HG03354 (cell line): ENCODE measurements around the gene ZNF423.

Experiments
- ATAC-seq: cut with Tn5 transposase; IDR thresholded peaks from one replicate; pipeline ENCODE4 v1.9.1; 2021; ENCODE audit warnings: mild to moderate bottlenecking; ENCODE audit not compliant: unreplicated experiment, poor library complexity, severe bottlenecking

ZNF423 gene

DNA sequence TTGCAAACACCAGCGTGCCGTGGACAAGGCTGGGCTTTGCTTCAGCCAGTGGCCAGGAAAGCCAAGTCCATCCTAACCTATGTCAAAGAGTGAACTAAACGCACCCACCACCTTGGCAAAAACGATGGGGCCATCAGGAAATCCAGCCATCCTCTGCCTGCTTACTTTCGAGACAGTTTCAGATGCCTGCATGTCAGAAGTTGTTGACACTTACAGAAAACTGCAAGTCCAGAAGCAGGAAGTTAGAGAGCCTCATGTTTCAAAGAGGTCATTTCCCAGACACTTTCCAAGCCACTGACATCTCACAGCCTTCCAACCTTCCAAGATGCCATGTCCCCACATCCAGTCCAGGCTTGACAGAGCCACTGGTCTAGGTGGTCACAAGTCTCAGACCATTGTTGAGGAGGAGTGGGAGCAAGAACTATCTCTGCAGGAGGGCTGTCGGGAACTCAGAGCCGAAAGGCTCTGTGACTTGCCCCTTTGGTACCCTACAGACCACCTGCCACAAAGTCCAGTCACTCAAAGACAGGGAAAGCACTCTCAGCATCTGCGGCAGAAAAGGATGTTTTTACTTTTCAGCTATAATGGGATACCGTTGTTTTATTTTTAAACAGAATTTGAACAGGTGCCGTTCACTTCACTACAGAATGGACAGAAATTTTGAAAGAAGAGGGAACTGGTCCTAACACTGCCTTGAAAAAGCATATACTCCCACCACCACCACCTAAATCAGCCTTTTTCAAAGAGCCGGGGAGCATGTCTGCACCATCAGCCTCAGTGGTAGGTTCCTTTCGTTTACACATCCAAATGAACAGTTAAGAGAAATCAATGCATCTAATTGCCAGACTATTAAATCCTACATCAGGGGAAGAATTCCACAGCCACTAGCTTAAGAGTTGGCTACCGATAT, 5.1 kb downstream of the ZNF423 start:
- ATAC-seq = no peak

DNA sequence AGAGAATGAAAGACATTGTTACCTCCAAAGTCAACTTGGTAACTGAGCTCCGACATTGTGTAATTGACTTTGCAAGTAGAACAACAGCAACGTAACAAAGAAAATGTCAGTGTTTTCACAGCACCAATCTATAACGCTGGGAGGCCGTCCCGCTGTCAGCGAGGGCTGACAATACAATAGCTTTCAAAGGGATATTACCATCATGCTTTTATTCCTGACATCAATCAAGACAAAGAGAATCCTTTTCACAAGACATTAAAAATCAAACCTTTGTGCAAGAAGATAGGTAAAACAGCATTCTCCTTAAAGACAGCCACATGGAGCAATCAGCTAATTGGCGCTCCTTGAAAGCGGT, 6.2 kb downstream of the ZNF423 start:
- no peak for ATAC-seq

DNA sequence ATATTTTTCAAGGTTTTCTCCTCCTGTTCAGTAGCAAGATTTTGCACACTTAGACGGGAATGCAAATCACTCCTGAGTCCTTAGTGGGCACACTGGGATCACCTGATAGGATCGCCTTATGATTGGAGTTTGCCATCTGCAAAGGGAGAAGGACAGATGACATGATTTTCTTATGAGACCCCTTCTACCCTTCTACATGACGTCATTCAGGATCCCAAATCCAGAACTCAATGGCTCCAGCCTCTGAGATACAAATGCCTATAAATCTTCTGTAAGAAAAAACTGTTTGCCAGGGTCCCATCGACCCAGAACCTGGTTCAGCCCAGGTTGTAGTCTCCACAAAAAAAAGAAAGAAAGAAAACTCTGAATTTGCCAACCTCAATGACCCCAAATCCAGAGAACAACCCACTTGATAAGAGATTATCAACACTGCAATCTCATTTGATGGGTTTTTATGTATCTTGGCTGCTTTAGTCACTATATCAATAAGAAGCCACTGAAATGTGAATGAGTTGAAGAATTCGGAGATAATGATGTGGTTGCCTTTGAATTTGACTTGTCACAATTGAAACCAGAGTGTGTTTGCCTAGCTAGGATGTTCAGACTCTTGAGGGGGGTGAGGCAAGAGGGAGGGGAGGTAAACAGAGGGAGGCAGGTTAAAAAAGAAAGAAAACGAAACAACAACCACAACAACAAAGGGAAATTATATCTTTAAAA, 6.7 kb downstream of the ZNF423 start:
- no peak for ATAC-seq

DNA sequence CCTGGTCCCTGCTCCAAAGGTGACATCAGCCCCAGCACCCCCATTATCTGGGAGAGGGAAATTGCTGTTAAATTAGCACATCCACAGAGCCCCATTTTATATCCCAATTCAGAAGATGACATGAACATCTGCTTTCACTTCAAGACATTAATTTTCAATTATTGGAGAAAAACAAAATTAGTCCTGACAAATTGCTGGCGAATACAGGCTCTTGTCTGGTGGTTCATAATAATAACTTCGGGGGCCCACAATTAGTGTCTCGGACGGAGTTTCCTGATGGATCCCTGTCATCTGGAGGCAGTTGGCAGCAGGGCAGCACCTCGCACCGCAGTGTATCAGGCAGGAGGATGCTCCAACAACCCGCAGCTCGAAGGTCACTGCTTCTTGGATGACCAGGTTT, 7.4 kb downstream of the ZNF423 start:
- no peak for ATAC-seq

DNA sequence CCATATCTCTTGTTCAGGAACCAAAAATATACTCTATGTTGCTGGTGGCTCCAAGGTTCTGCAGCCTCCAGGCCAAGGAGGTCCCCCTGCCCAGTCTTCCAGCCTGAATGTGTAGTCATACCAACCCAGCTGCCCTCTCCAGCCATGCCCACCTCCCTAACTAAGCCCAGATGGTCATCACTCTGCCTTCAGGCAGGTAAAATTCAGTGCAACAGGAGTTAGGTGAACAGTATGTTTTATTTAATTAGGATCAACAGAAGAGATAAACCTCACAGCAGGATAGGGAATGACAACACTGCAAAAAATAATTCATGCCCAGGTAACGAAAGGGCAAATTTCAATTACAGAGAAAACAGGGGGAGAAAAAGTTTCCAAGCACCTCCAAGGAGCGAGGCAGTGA, 9.1 kb downstream of the ZNF423 start:
- no peak for ATAC-seq

DNA sequence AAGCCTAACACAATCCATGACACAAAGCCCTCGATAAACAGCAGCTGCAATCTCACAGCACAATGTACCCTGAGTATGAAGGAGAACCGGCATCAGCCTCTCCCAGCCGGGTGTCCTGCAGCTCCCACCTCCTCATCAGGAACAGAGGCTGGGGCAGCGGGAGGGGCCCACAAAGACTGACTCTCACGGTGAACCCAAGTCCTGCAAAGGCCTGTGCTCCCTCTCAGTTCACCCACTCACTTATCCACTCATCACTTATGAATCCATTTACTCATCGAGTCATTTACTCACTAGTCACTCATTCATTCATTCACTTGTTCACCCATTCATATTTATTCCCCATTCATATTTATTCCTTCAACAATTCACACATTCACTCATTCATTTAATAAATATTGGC, 11.6 kb downstream of the ZNF423 start:
- ATAC-seq = no peak

DNA sequence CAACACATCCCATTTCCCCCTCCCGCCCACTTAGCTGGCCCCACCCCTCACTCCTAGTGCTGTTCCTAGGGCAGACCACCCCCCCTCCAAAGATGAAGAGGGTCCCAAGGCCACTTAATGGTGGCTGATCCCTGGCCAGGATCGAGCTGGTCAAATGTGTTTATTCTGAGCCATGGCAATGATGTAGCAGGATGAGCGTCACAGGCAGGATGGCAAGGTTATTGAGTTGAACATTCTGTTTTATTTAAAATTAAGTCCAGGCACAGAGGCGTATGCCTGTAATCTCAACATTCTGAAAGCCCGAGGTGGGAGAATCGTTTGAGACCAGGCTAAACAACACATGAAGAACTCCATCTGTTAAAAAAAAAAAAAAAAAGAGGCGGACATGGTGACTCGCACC, 12.2 kb downstream of the ZNF423 start:
- ATAC-seq = no peak

DNA sequence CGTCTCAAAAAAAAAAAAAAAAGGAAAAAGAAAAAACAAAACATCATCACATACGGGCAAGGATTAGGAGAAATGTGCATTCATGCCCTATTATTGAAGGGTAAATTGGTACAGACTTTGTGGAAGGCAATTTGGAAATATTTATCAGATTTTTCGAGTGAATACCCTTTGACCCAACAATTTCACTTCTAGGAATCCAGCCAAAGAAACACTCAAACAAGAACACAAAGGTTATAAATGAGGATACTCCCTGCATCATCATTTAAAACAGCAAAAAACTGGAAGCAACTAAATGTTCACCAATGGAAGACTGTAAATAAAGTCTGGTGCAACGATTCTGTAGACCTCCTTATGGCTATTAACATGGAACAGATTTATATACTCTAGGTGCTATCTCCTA, 12.9 kb downstream of the ZNF423 start:
- no peak for ATAC-seq

DNA sequence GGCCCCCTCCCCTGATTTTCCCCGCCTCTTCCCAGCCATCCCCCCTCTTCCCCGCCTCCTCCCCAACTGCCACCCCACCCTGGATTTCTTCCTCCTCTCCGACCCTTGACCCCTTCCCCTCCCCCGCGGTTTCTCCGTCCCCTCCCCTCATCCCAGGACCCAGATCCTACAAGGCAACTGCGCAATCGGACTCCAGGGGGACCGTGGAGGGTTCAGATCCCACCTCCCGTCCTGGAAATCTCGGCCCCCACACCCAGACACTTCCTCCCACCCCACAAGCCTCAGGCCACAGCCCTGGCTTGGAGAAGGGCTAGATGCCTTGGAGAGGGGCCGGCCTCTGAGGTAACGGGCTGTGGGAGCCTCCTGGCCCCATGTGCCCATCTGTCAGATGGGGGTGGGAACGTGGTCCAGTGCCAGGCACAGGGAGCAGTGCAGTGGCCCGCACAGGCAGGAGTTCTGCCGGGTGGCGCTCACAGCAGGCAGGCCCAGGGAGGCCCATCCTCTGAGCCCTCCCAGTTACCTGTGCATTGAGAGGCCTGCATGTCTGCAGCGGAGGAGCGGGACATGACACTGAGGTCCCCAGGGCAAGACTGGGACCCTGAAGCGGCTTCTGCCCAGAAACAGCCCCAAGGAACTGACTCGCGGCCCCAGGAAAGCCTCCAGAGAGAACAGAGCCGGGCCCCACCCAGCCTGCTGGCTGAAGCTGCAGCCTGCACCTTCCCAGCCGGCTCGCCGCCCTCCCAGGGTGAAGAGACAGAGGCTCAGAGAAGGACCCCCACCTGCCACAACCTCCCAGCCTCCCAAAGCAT, 16.7 kb downstream of the ZNF423 start:
- ATAC-seq = no peak

DNA sequence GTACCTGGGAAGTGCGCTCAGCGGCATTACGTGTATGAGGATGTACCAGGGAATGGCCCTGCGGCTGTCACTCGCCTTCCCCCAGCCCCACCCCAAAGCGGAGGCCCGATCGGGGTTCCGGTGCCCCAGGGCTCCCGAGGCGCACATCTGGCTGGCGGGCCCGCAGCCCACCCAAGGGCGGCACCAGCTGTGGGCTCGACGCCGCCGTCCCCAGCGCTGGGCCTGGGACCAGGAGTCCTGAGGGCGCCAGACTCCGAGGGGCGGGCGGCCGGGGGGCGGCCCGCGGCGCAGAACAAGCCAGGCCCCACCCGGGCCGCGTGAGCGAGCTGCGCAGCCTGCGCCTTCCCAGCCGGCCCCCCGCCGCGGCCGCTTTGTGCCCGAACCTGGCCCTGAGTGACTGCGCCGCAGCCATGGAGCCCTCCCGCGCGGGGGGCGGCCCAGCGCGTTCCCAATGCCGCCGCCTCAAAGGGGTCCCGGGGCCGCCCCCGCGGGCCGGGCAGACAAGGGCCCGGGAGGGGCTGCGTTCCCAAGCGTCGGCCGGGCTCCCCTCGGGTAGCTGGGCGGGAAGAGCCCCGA, 17.4 kb downstream of the ZNF423 start:
- ATAC-seq = no peak

DNA sequence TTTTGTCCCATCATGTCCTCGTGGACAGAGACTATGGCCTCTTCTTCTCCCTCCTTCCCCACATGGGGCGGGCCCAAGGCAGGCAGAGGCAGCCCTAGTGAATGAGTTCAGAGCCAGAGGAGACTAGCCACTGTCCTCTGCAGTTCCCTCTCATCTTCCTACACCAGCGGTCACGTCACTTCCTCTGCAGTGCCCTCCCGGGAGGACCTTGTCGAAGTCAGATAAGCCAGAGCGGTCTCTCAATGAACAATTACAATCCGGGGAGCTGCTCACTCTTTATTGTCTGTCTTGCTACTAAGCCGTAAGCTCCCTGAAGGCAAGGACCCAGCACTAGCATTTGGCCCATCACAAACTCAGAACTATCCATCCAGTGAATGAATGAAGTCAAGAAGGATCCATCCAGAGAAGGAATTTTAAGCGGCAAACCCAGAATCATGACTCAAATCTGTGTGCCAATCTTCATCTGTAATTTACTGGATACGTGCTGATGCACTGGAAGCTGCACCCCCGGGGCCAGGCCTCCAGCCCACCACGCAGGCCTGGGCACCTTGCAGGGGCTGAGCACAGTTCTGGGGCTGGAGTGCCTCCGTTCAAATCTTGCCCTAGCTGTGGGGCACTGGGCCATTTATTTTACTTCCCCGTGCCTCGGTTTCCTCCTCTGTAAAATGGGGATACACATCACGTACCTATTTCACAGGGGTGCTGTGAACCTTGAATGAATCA, 18.1 kb downstream of the ZNF423 start:
- ATAC-seq = no peak

DNA sequence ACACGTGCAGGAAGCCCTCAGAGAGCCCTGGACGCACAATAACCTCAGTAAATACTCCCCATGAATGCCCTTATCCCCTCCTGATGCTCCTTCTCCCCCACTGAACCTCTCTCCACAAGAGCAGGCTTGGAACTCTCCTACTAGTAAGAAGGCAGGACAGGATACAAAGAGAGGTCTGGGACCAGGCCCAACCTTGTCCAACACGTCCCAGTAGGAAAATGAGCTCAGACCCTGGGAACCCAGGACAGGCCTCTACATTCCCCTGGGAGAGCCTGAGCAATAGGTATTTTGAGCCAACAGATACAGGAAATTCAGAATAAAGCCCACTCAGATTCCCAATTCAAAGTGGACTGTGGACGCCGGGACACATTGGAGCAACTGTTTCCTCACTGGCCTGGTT, 19.2 kb downstream of the ZNF423 start:
- no peak for ATAC-seq

DNA sequence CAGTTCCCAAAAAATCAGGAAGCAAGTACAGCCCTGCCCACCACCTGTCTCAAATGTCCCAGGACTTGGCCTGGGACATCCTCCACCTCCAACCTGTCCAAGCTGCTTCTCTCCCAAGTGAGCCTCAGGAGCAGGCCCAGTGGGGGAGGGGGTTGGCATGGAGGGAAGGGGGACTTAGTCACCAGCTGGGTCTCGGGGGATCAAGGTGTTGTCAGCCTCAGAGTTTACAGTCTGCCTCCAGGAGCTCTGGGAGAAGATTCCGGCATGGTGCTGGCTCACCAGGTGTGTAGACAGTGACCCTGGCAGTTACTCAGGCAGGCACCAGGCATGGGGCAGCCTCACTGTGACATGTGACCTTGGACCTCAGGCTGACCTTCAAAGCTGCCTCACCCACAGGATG, 19.7 kb downstream of the ZNF423 start:
- ATAC-seq = no peak

DNA sequence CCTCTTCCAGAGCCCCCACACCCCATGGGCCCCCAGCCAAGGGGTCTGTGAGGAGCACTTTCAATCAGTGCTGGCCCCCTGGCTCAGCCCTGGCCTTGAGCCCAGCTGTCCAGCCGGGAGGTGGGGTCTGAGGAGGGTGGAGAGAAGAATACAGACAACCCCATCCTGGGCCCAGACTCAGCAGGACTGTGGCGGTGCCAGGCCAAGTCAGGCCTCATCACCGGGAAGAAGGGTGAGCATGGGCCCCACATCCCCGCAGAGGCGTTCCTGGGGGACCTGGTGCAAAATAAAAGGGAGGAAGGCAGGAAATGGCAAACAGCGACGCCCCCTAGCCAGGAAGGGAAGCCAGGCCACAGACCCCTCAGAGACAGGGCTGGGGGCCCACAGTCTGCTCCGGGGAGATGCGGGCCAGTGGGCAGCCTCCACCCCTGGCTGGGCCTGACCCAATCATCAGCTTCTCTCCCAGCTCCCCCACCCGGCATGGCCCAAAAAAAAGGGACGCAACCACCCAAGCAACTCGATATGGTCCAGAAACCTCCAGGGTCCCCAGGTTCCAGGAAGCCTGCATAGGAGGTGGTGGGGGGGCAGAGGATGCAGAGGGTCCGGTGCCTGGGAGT, 20.6 kb downstream of the ZNF423 start:
- ATAC-seq = no peak

DNA sequence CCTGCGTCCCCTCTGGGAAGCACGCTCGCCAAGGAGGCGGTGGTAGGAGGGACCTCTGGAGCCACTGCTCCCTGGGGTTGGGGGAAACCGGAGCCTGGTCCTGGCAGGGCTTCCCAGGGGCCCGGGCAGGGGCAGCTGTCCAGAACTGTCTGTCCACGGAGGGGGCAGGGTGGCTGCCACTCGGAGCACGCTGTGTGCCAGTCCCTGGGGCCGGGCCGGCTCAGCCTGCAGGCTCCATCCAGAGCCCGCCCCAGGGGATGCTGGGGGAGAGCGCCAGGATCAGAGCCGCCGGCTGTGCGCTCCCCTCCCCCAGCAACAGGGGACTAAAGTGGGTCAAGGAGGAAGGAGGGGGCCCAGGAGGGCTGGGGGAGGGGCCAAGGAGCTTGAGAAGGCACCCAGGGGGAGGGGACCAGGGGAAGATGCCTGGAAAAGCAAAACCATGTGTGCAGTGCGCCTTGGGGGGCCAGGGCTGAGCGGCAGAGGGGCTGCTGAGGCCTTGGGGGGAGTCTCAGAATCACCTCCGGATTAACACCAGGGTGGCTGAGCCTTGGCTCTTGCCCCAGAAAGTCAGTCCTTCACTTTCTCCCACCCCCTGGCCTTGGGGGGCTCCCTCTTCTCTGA, 21.3 kb downstream of the ZNF423 start:
- no peak for ATAC-seq

DNA sequence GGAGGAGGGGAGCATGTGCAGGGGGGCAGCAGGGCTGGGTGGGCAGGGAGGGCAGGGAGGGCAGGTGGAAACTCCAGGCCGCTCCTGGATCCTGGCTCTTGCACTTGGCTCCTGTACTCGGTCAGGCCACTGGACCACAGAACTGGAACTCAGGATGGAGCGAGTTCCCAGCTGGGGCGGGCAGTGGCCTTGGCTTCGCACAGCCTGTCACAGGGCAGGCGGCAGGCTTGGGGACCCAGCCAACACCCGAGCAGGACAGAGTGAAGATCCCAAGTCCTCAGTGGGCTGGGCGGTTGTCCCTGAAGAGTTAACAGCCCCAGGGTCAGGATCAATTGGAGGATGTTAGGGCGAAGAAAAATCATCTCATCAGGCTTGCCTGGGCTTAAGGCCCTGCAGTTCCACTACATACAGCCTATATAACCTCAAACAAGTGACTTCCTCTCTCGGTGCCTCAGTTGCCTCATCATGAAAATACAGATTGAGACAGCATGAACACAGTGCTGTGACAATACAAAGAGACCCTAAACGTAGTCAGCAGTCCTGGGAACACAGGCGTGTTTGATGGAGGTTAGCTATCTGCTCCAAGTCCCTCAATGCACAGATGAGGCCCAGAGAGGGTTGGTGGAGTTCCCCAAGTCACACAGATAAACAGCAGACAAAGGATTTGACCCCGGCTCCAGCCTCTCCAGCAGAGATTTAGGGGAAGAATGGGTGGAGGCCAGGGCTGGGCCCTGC, 21.9 kb downstream of the ZNF423 start:
- no peak for ATAC-seq

DNA sequence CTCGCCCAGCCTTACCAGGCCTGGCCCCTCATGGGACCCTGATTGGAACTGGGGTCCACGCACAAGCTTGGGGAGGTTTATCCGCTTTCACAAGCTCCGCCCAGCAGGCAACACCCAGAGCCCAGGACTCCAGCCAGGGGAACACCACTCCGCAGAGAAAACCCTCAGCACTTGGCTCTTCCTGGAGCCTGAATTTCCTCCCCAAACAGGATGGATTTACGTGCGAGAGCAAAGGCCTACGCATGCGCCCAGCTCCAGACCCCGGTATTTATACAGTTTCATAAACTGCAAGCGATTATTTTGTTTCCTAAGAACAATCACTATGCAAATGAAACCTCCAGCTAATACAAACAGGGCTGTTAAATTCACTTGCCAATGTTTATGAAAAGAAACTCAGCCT, 22.8 kb downstream of the ZNF423 start:
- no peak for ATAC-seq

DNA sequence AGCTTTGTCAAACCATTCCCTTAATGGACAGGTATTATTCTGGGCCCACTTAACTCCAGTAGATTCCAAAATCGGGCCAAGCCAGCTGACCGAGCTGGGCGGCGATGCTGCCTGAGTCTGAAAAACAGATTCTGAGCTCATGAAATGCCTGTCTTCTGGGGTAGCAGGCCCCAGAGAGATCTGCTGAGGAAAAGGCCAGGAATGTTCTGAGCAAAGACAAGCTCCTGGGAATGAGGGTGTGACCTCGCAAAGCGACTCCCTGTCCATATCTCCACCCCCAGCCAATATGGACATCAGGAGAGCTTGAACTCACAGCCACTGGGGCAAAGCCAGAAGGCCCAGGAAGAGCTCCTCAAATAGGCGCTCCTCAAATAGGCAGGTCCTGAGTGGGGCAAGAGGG, 23.7 kb downstream of the ZNF423 start:
- ATAC-seq = no peak
